GM12873 (cell line): ENCODE data around the gene YWHAG.

Experiments
- CTCF ChIP-seq: IDR thresholded peaks from 2 replicates; pipeline ENCODE4 v1.5.1; 2012; ENCODE audit warnings: low read depth, mild to moderate bottlenecking, moderate library complexity, low read length, control low read depth; ENCODE audit not compliant: insufficient read depth; ENCODE audit errors: missing control alignments

YWHAG gene

GRCh38 chr7:76280408-76280807, 78.4 kb downstream of the YWHAG start:
- no peak for TF ChIP-seq CTCF

- TF ChIP-seq CTCF = no peak
Measured at GRCh38 chr7:76278540-76278939, 80.3 kb downstream of the YWHAG start.
